Tibial artery (tissue), 4 donors: ENCODE data around the gene BHLHA9.

Experiments used
- DNase-seq, 2 donors: peaks; one replicate each; pipeline ENCODE4 v3.0.0-alpha.2; 2019
- H3K27ac ChIP-seq, 2 donors: fragments of 200-600 bp; sonication (generic) in 1 of 2; 1 replicate in 1 of 2; 2 replicates in 1 of 2; pipeline ENCODE4 v1.5.1; 2018 to 2019; ENCODE audit warnings: mild to moderate bottlenecking in 1 of 2
- H3K27me3 ChIP-seq, 2 donors: fragments of 200-600 bp; sonication (generic) in 1 of 2; one replicate each; pipeline versions ENCODE4 v1.5.1 to v1.6.0; 2016 to 2019
- H3K36me3 ChIP-seq, 3 donors: fragments of 200-600 bp; sonication (generic) in 2 of 3; one replicate each; pipeline ENCODE4 v1.5.1; 2016 to 2019; ENCODE audit warnings: mild to moderate bottlenecking in 2 of 3
- H3K4me1 ChIP-seq, 4 donors: fragments of 200-600 bp; sonication (generic) in 2 of 4; 1 replicate in 3 of 4; 2 replicates in 1 of 4; pipeline ENCODE4 v1.5.1; 2016 to 2019
- H3K4me3 ChIP-seq, 2 donors: fragments of 200-600 bp; sonication (generic) in 1 of 2; 1 replicate in 1 of 2; 2 replicates in 1 of 2; pipeline ENCODE4 v1.5.1; 2018 to 2019; ENCODE audit warnings: mild to moderate bottlenecking in 2 of 2
- H3K9me3 ChIP-seq, 3 donors: fragments of 200-600 bp; sonication (generic) in 1 of 3; one replicate each; pipeline ENCODE4 v1.5.1; 2016 to 2019
- intact Hi-C: fragments of 100-400 bp; cut with DNase I; formaldehyde crosslinking; loops from one replicate; pipeline ENCODE4 v1.15.0; 2023; ENCODE audit warnings: low total_unique reads
- TF ChIP-seq, protein P1 (sequence below), 2 experiments: fragments of 200-600 bp in 1 of 2; fragments of 450-650 bp in 1 of 2; IDR thresholded peaks; one replicate each; pipeline ENCODE4 v1.5.1; 2017 to 2019; ENCODE audit warnings: antibody characterized with exemption in 2 of 2, mild to moderate bottlenecking in 1 of 2, moderate library complexity in 1 of 2

Gene BHLHA9

DNA sequence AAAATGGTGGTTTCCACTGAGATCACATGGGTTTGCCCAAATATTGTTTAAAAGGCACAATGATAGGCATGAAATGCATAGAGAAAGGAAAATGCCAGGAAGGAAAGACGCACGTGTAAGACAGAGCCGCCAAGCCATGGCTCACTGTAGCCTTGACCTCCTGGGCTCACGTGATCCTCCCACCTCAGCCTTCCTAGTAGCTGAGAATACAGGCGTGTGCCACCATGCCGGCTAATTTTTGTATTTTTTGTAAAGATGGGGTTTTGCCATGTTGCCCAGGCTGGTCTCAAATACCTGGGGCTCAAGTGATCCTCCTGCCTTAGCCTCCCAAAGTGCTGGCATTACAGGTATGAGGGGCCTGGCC lies 4.0 kb downstream of the BHLHA9 start:
- H3K4me1 ChIP-seq = peaks cover 0 to 37% (median 17%) of the 10 kb centered on the region in 4 donors
- intact Hi-C loops = no loop called here
- no peak for DNase-seq
- H3K36me3 ChIP-seq = no peaks in the 10 kb centered on the region
- no peaks in the 10 kb centered on the region for H3K9me3 ChIP-seq
- H3K4me3 ChIP-seq = no peak overlapping the region
- TF ChIP-seq, protein P1, sequence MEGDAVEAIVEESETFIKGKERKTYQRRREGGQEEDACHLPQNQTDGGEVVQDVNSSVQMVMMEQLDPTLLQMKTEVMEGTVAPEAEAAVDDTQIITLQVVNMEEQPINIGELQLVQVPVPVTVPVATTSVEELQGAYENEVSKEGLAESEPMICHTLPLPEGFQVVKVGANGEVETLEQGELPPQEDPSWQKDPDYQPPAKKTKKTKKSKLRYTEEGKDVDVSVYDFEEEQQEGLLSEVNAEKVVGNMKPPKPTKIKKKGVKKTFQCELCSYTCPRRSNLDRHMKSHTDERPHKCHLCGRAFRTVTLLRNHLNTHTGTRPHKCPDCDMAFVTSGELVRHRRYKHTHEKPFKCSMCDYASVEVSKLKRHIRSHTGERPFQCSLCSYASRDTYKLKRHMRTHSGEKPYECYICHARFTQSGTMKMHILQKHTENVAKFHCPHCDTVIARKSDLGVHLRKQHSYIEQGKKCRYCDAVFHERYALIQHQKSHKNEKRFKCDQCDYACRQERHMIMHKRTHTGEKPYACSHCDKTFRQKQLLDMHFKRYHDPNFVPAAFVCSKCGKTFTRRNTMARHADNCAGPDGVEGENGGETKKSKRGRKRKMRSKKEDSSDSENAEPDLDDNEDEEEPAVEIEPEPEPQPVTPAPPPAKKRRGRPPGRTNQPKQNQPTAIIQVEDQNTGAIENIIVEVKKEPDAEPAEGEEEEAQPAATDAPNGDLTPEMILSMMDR (IDR thresholded peaks at IDR 0.05) = no peak
- H3K27ac ChIP-seq = no peak overlapping the region
- peaks cover 2 to 36% of the 10 kb centered on the region in 2 donors for H3K27me3 ChIP-seq

DNA sequence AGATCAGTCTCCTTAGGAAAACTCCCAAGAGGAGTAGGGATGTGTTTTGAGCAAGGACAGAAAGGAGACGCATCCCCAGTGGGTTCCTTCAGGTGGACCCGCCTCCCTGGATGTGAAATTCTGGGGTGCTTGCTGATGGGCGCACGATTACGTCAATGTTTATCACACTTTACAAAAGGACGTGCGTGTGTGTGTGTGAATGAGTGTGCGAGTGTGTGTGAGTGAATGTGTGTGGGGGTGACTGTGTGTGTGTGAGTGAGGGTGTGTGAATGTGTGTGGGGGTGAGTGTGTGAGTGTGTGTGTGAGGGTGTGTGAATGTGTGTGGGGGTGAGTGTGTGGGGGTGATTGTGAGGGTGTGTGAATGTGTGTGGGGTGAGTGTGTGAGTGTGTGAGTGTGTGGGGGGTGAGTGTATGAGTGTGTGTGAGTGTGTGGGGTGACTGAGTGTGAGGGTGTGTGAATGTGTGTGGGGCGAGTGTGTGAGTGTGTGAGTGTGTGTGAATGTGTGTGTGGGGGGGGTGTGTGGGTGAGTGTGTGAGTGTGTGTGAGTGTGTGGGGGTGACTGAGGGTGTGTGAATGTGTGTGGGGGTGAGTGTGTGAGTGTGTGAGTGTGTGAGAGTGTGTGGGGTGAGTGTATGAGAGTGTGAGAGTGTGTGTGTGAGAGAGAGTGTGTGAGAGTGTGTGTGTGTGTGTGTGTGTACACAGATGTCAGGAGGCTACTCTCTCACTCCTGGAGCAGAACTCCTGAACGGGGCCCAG lies 5.1 kb downstream of the BHLHA9 start:
- no peaks in the 10 kb centered on the region for H3K36me3 ChIP-seq
- no peak overlapping the region for H3K27ac ChIP-seq
- DNase-seq = no peak
- H3K4me3 ChIP-seq = no peak overlapping the region
- peaks cover 0 to 39% (median 17%) of the 10 kb centered on the region in 4 donors for H3K4me1 ChIP-seq
- no peaks in the 10 kb centered on the region for H3K9me3 ChIP-seq
- TF ChIP-seq, protein P1 (IDR thresholded peaks at IDR 0.05) = no peak
- H3K27me3 ChIP-seq = peaks cover 2 to 24% of the 10 kb centered on the region in 2 donors
- intact Hi-C loops = loop anchor here (5.0 kb wide), 1 partner anchor 237 kb away; no protein-coding TSS in a partner anchor

DNA sequence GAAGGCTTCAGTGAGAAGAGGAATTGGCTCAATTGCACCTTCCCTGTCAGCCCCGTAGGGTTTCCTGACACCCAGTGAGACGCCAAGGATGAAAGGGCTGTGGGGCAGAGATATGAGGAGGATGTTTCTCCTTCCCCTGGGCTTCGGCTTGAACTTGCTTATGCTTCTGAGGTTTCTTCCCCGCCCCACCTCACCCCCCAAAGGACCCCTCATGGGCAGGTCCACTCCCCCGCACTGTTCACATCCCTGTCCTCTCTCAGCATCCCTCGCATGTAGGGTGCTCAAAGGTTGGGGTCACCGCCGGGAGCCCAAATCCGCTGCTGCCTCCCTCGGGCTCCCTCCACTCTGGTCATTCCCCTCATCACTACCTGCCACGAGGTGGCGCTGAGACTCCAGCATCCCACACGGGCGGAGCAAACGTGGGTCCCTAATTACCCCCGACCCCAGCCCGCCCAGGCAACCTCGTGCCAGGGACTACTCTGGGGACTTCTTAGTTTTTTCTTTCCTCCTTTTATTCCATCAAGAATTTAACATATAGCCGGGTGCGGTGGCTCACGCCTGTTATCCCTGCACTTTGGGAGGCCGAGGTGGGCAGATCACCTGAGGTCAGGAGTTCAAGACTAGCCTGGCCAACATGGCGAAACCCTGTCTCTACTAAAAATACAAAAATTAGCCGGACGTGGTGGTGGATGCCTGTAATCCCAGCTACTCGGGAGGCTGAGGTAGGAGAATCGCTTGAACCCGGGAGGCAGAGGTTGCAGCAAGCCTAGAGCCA lies 5.9 kb downstream of the BHLHA9 start:
- Histone ChIP-seq H3K4me1 (peaks cover 0 to 32% (median 12%) of the 10 kb centered on the region in 4 donors), H3K27ac (no peak overlapping the region), H3K9me3 (no peaks in the 10 kb centered on the region), H3K36me3 (no peaks in the 10 kb centered on the region), H3K4me3 (no peak overlapping the region), H3K27me3 (peaks cover 1 to 16% of the 10 kb centered on the region in 2 donors)
- peak; percentile 56 to 75 for DNase-seq
- intact Hi-C loops = loop anchor here (1.0 to 5.0 kb wide), 2 partner anchors 56 to 236 kb away; no protein-coding TSS in a partner anchor
- TF ChIP-seq, protein P1 (IDR thresholded peaks at IDR 0.05) = peak; percentile 83 to 89

DNA sequence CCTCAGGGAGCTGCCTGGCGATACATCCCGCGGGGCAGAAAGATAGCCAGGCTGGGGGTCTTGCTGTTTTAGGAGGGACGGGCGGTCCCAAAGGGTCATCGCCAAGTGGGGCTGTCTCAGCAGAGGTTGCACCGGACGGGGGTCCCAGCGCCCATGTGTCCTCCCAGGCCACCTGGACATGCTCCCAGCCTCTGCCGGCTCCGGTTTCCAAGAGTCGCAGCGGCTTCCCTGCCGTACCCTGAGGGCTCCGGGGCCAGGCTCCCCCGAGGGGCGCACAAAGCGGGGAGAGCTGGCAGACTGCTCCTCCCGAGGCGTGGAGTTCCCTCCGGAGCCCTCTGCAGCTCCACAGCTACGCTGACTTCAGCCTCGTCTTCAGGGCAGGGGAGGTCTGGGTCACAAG lies 10.4 kb downstream of the BHLHA9 start:
- H3K9me3 ChIP-seq = no peaks in the 10 kb centered on the region
- no peaks in the 10 kb centered on the region for H3K36me3 ChIP-seq
- intact Hi-C loops = no loop called here
- H3K4me3 ChIP-seq = peak overlapping the region; percentile 55 to 57
- no peaks in the 10 kb centered on the region for H3K27me3 ChIP-seq
- TF ChIP-seq, protein P1 (IDR thresholded peaks at IDR 0.05) = no peak
- H3K4me1 ChIP-seq = peaks cover 0 to 34% (median 10%) of the 10 kb centered on the region in 4 donors
- DNase-seq = no peak
- H3K27ac ChIP-seq = peak overlapping the region; percentile 63 to 73

DNA sequence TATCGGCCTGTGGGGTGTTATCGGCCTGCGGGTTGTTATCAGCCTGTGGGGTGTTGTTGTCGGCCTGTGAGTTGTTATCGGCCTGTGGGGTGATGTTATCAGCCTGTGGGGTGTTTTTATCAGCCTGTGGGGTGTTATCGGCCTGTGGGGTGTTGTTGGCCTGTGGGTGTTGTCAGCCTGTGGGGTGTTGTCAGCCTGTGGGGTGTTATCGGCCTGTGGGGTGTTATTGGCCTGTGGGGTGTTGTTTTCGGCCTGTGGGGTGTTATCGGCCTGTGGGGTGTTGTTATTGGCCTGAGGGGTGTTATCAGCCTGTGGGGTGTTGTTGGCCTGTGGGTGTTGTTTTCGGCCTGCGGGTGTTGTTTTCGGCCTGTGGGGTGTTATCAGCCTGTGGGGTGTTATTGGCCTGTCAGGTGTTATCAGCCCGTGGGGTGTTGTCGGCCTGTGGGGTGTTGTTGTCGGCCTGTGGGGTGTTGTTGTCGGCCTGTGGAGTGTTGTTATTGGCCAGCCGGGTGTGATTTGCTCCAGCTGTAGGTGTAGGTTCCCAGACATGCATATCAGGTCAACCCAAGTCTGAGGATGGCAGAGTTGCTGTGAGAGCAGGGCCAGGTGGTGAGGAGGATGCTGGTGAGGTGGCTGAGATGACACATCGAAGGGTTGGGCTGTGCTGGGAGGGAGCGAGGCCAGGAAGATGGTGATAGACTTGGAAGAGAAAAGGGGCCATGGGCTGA lies 16.3 kb downstream of the BHLHA9 start:
- peaks cover 0 to 3% (median 0%) of the 10 kb centered on the region in 4 donors for H3K4me1 ChIP-seq
- H3K4me3 ChIP-seq = no peak overlapping the region
- no peaks in the 10 kb centered on the region for H3K9me3 ChIP-seq
- DNase-seq = no peak
- H3K27ac ChIP-seq = no peak overlapping the region
- H3K36me3 ChIP-seq = no peaks in the 10 kb centered on the region
- TF ChIP-seq, protein P1 (IDR thresholded peaks at IDR 0.05) = no peak
- no peaks in the 10 kb centered on the region for H3K27me3 ChIP-seq
- intact Hi-C loops = no loop called here
